H1 (cell line): ENCODE results near the gene FOXD2. TPM values are rescaled to one million over a fixed set of nuclear protein-coding genes. Genes with fewer than 3 reads are reported as not detected.

ENCODE experiments used
- EP300 ChIP-seq, 2 experiments: IDR thresholded peaks; 1 replicate in 1 of 2; 2 replicates in 1 of 2; pipeline ENCODE4 v1.6.1; 2011 to 2012; ENCODE audit warnings: low read depth in 2 of 2, low read length in 2 of 2, mild to moderate bottlenecking in 2 of 2, borderline replicate concordance in 1 of 2, inconsistent platforms in 1 of 2, moderate library complexity in 1 of 2
- polyA plus RNA-seq, 7 experiments: library from polyadenylated mRNA; depleted of rRNA in 3 of 7; stranded (reverse) in 5 of 7; unstranded in 2 of 7; fragments of >200 nt in 5 of 7; fragments of 200-250 nt in 2 of 7; gene quantifications; 1 replicate in 5 of 7; 2 replicates in 1 of 7; 4 replicates in 1 of 7; pipeline versions ENCODE4 v1.2.1 to v1.2.3, GENCODE V29; 2011 to 2013; ENCODE audit warnings: missing spikeins in 2 of 7, mixed read lengths in 2 of 7
- total RNA-seq: library from RNA; stranded (reverse); fragmentation: NEBNext Ultra II Directional; extraction: Animal tissue kit (Norgen Biotek cat#: 25700); gene quantifications from 2 replicates; pipeline ENCODE4 v1.2.1, GENCODE V29; 2021

Gene FOXD2
- total and polyA plus RNA-seq, 2 of the 8 experiments (the other 6 are each of a cell fraction or from before 2014, with no cell fraction given), result not detected

DNA sequence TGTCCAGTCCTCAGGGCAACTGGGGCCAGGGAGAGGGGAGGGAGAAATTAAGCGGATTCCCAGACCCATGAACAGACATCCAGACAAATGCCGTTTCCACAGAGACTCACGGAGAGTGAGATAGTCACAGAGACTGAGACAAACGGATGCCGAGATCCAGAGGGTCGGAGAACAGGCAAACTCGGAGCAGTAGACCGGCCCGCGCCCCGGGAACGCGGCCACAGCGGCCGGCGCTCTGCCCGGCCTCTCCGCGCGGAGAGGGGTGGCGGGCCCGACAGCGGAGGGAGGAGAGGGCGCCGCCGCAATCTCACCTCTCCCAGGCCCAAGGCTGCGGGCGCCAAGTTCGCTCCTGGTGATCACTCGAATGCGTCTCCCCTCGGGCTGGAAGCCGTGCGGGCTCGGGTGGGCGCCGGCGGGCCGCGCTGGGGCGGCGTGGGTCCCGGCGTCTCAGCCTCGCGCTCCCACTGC is 831 bp upstream of the FOXD2 start (continued):
- TF ChIP-seq EP300 (IDR thresholded peaks at IDR 0.05; ENCODE audit: borderline replicate concordance in 1 of 2, low read depth in 2 of 2, low read length in 2 of 2), result no peak
